NCI-H2029 treated with DMSO at 0.1 percent for 48 hours (cell line): ENCODE results near the gene VIT.
A peak's percentile ranks its signal among the peaks of the same experiment; 100 is the strongest.
"Not testable (repeated sequence)": the region's sequence is repeated elsewhere in the genome, so short reads cannot be mapped to it uniquely, and the experiment has no call there.

Experiments
- DNase-seq: peaks from one replicate; lab custom pipeline; 2025; lab: John Stamatoyannopoulos, UW

VIT gene

DNA sequence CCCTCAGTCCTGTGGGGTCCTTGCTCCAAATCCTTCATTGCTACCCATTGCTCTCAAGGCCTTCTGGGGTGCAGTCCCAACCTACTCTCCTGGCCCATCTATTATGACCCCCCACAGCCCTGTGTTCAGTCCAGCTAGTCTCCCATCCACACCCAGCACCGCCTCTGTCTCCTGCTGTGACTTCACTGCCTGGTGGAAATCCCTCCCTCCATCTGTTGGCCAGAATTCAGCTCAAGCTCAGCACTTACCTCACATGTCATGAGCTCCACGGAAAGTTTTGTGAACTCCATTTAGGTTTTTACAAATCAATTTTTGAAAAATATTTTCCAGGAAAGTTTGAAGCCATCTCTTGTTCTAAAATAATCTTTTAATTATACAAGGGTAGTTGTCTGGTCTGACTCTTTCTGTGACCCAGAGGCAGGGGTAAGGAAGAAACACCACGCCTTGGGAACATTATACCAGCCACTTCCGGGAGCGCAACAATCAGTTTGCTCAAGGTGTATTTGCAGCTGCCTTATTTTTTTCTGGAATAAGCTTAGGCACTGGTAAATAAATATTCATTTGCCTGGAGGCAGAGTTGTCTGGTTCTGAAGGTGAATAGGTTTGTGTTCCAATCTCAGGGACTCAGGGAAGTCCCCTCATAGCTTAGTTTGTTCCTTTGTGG, 110.8 kb downstream of the VIT start:
- no peak for DNase-seq

DNA sequence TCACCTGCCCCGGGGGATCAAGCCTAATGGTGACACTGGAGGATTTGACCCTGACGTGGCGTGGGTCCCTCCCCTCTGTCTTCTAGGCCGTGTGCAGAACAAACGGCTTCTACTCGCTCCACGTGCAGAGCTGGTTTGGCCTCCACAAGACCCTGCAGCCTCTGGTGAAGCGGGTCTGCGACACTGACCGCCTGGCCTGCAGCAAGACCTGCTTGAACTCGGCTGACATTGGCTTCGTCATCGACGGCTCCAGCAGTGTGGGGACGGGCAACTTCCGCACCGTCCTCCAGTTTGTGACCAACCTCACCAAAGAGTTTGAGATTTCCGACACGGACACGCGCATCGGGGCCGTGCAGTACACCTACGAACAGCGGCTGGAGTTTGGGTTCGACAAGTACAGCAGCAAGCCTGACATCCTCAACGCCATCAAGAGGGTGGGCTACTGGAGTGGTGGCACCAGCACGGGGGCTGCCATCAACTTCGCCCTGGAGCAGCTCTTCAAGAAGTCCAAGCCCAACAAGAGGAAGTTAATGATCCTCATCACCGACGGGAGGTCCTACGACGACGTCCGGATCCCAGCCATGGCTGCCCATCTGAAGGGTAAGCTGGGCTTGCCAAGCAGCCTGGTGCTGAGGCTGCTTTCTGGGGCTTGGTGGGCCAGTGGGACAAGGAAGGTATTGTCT, 112.0 kb downstream of the VIT start:
- DNase-seq: no peak

DNA sequence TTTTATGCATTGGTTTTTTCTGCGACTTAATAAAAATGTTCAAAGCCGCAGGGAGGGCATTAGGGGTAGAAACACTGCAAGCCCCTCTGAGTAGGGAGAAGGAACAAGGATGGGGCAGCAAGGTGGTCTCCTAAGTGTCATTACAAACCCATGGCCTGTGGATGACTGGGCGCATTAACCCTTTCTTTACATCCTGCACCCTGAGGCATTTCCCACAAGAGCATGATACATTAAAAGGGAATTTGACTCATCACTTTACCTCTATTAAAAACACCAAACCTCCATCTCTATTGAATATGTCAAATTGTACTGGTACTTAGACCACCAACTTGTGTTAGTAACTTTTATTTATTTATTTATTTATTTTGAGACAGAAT, 112.5 kb downstream of the VIT start:
- DNase-seq: no peak

DNA sequence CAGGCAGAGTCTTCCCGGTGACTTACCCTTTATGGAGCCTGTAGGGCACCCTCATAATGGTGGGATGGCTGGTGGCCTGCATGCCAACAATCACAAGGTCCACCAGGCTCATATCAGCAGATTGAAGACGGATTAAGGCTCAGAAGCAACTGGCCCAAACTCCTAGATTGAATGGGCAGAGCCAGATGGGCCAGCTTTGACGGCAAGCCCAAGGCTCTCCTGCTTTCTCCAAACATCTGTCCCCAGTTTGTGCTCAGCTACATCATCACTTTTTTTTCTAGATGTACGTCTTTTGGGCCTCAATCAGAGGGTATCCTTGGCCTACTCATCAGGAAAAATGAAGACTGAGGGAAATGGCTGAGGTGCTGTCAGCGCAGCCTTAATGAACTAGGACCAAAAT, 114.6 kb downstream of the VIT start:
- DNase-seq: no peak

DNA sequence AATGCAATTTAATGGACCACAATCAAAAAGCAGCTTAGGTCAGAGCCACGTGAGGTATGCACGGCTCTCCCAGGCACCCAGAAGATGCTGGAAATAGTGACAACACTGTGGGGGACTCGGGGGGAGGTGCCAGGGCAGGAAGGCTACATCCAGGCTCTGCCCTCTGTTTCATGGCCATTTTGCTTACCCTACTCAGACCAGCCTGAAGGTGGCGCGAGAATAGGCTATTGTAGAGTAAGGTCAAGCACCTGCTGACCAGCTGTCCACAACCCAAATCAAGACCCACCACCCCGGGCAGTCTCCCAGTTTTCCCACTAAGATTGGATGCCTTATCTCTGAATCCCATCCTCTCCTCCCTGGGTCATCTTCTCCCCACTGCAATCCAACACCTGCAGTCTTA, 115.7 kb downstream of the VIT start:
- DNase-seq: no peak

DNA sequence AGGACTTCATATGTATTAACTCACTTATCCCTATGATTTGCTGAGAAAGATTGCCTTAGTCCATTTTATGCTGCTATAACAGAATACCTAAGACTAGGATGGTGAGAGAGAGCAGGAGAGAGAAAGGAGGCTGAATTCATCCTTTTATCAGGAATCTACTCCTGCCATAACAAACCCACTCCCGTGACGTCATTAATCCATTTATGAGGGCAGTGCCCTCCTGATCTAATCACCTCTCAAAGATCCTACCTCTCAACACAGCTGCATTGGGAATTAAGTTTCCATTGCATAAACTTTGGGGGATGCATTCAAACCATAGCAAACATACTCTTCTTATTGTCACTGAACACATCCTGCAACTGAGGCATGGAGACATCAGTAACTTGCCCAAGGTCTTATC, 122.0 kb downstream of the VIT start:
- DNase-seq: no peak

DNA sequence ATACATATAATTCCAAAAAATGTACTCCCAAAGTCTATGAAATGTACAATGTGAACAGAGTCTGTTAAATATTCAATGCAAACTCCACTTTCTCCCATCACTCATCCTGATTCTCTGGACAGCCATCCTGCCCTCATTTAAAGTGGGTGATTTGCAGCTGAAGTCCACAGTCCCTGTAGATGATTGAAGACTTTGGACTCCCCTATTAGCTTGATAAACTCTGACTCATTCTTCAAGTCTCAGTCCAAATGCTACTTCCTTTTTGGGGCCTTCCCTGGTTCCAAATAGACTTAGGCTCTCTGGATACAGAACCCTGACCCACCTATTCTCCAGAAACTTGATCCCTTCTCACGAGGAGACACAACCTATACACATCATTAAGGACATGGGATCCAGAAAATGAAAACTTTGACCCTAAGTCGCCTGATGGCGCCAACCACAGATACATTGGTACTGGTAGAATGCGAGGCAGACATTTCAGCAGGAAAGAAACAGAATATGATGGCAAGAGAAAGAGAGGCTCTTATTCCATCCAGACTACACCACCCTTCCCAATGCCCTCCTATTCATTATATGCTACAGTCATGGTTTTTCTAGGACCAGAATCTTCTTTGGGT, 122.7 kb downstream of the VIT start:
- DNase-seq: no peak

DNA sequence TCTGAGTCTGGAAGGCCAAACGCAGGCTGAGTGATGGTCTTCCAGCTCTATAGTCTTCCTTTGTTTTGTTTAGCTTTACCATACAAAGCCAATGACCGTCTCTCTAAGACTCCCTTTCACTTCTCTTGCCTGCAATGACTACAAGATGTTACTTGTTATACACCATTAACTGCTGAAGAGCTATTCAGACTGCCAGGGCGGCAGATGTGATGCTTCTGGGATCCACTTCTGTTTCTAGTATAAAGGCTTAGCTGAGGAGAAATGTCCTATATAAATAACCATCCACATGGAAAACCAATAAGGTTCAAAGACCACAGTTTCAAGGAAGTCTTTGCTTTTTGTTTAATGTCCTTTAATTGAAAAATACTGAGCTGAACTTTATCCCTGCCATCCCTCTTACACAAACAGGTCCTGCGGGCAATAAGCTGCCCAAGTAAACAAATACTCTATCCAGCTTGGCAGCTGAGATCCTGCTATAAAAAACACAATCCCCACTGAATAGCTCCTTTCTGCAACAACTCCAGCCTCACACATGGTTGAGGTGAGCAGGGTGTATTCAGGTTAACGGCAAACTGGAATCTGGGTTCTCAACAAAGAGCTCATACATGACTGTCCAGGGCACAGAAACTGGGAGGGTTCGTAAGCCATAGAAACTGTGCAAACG, 124.6 kb downstream of the VIT start:
- DNase-seq: peak; percentile 99

DNA sequence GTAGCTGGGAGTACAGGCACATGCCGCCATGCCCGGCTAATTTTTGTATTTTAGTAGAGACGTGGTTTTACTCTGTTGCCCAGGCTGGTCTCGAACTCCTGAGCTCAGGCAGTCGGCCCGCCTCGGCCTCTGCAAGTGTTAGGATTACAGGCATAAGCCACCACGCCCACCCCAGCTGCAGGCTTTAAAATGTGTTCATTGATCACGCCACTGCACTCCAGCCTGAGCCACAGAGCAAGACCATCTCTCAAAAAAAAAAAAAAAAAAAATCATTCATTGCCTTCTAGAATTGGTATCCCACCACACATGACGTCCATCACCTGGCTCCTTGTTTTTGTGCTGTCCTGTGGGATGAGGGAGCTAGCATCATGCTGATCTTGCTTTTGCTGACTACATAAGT, 127.4 kb downstream of the VIT start:
- no peak for DNase-seq

DNA sequence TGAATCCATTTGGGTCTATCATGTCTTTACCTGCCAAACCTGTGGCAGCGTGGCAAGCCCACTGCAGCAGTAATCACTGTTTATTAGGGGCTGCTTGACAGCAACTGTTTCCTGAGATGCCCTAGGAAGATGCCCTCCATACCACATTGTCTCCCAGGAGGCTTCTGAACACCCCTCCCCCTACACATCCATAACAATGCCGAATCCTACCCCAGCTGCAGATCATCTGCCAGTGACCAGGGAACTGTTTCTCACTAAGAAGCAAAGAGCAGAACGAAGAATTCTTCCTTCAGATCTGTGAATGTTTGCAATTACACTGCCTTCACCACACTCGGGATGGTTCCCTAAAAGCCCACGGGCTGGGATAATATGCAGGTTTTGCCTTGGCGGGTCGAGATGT, 127.8 kb downstream of the VIT start:
- no peak for DNase-seq

DNA sequence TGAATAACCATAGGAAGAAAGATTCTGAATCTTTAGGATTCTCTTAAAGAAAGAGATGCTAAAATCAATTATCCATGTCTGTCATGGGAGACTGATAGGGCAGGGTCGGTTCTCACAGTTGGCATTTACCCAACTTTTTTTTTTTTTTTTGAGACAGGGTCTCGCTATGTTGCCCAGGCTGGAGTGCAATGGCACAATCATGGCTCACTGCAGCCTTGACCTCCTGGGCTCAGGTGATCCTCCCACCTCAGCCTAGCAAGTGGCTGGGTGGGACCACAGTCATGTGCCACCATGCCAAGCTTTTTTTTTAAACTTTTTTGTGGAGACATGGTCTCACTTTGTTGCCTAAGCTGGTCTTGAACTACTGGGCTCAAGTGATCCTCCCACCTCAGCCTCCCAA, 128.2 kb downstream of the VIT start:
- DNase-seq: not testable (repeated sequence)

DNA sequence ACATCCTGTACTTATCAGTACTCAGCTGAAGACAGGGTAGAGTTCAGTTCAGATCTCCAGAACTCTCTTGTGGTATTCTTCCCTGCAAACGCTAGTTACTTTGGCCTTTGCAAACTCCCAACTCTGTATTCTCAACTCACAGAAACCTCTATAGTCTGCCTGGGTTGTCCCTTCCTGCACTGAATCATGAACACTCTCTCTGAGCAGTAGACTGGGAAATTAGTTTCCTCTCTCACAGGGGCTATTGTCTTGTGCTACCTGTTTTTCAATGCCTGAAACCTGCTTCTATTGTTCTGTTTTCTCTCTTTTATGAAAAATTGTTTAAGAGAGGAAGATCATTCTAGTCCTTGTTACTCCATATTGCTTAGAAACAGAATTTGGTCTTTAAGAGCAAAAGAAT, 134.7 kb downstream of the VIT start:
- DNase-seq: no peak

DNA sequence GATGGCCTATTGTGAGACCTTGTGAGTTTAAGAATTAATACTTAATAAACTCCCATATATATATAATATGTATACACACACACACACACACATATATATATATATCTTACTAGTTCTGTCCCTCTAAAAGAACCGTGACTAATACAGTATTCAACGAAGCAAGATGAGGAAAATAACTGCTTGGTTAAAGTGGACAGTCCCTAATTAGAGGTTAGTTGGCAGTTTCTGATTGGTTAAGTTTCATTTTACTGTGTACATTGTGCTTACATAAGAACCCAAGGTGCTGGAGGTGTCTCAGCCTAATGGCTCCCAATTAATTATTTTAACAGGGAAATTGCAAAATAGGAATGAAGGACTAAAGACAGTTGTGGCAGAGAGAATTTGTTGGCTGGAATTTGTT, 137.7 kb downstream of the VIT start:
- no peak for DNase-seq

DNA sequence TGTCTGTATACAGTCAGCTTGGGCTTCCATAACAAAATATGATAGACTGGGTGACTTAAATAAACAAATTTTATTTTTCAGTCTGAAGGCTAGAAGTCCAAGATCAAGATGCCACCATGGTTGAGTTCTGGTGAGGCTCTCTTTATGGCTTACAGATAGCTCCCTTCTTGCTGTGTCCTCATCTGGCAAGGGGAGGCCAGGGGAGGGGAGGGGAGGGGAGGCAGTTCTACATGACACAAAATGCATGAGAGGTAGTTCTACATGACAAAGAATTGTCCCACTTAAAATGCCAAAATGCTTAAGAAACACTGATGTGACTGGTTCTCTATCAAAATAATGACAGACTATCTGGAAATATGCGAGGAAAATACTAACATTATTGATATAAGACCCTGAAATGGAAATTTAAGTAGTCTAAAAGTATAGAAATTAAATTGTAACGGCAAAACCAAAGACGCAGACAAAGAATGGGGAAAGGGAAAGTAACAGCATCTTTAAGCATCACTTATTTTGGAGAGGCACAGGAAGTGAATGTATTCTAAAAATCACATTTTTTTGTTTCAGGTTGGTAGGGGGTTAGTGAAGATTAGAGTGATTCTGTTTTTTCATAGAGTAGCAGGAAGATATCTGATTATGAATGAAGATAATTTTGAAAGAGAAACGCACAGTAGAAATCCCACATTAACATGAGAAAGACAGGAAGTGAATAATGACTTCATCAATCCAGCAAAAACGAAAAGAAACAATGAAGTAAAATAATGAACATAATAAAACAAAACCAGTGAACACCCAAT, 138.4 kb downstream of the VIT start:
- DNase-seq: no peak

DNA sequence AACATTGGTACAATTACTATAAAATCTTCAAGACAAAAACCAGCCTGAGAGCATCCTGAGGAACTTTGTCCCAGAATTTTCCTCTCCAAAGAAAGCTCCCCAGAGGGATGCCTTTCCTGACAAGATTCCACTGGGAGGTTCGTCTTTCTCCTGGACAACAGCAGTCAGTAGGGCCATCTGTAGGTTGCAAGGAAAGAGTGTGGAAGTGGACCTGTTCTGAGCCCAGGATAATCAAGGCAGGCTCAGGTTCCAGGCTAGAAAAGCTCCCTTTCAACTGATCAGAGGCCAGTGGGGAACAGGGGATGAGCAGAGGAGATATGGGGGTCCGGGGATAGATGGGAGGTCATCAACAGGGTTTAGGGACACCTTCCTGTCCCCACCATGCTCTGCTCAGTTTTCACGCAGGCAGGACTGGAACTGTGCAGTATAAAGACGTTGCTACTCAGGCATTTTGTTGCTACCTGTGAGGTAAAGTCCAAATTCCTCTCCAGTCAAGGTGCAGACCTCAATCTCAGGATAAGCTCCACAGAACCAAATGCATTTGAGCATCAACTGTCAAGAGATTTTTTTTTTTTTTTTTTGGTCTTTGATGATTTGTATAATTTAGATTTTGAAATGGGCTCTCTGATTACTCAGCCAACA, 143.6 kb downstream of the VIT start:
- DNase-seq: no peak

DNA sequence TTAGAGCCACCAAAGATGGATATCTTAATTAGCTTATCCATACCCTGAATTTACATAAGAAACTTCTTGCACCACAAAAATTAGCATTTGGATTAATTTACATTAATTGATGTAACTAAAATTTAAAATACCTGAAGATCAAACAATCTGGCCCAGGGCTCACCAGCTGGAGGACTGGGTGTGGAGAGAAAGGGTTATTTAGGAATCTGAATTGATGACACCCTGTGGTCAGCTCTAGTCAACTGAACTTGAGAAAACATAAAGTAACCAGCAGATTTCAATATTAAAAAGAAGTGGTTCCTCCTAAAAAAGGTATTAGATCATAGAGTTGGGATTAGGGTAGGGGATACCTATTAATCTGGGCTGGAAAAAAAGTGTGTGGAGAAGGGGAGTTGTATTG, 147.3 kb downstream of the VIT start:
- DNase-seq: no peak

DNA sequence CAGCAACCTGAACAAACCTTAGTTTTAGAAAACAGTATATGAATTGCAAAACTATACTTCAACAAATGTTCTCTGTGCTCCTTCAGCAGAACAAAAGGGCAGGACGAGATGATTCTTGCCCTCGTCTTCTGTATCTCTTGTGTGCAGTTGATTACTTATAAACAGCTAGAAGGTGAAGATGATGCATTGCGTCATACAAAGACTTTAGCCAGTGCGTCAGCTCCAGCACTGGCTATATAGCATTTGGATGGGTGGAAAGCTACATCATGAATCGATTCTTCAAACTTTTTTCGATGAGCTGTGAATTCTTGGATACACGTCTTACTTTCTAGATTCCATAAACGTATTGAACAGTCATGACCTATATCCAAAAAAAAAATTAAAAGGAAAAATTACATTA, 152.8 kb downstream of the VIT start:
- DNase-seq: no peak

DNA sequence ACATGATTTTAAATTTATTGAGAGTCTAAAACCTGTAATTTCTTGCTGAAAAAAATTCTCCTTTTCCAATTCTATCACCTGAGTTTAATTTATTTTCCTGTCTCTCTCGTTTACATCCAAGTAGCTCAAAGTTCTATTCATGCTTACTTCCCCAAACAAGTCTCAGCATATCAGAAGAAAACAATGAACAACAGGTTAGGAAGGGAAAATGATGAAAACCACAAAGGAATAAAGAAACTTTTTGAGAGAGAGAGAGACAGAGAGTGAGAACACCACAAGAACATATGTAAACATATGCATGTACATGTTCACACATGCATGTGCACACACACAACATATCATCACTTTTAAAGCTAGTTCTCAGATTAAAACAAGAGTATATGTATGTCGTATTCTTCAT, 157.7 kb downstream of the VIT start:
- DNase-seq: no peak

DNA sequence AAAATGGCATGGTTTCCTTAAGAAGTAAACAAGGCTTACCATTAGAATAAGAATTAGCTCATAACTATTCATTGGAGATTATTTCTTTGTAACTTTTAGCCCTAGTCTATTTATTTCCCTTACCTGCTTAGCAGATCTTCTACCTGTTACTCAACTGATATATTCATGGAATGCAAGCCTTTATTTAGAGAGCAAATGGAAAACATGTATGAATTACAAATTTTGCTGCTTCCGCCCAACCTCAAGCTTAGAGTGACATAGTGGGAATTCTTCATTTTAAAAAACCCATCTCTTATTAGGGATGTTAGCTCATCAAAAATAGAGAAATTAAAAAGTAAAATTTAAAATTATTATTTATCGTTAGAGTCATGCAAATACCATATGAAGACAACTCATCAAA, 158.9 kb downstream of the VIT start:
- DNase-seq: no peak

DNA sequence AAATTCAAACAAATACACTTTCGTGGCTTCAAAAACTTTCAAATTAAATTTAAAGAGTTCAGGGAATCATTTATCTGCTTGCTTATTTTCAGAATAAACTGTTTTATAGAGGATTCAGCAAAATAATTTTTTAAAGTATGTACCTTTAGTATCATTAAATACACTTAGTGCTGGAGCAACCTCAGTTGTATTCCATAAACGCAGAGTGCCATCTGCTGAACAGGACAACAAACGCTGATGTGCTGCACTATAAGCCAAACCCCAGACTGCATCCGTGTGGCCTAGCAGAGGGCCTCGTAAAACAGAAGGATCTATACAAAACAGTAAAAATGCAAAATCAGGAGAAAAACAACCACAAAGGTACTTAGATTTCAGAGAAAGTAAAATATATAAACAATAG, 161.2 kb downstream of the VIT start:
- DNase-seq: no peak

DNA sequence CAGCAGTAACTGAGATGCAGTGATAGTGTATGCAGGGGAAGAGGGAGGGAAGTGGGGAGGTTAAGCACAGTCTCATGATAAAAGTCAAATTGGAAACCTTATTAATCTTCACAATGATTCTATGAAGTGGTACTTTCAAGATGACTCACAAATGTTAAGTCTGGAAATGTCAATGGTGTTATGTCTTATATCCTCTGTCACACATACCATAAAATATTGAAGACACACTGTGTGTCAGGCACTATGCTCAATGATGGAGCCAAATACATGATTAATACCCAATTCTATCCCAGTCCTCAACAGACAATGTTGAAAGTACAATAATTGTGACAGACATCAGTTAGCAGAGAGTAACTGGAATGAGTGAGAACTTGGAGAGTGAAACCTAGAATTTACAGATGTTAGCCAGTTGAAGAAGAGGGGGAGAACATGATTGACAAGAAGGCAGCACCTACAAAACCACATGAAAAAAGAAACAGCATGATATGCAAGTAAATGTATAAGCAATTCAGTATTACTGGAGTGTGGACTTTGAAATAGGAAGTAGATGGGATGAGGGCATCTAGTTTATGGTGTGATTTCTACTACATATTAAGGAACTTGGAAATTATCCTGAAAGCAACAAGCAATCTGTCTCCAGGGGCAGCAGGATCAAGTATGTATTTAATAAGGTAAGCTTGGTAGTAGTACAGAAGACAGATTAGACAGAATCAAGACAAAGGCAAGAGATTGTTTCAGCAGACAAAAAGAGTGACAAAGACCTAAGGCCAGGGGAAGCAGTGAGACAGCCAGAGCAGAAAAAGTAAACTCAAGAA, 162.3 kb downstream of the VIT start:
- no peak for DNase-seq
